ENCODE data around the gene PSME2. TPM values are rescaled to one million over a fixed set of nuclear protein-coding genes. Genes with fewer than 3 reads are reported as not detected.

The PSME2 gene
- total and polyA plus RNA-seq, 9 of the 15 experiments (the other 6 are each of a cell fraction or from before 2014, with no cell fraction given), result 111 to 579 (median 159) TPM

GRCh38 chr14:24160850-24161804, 14.7 kb upstream of the PSME2 start, which contains the start of gene IRF9 (continued):
- TF ChIP-seq ZBTB49 (CRISPR knock-in tag; IDR thresholded peaks at IDR 0.05; ENCODE audit: borderline replicate concordance) (no peak), TBL1XR1 (IDR thresholded peaks at IDR 0.05; ENCODE audit: low read length in 2 of 2) (peak in 1 of 2 experiments; percentile 26; a peak in 2 of 4 replicates), NFIC (IDR thresholded peaks at IDR 0.05) (peak; percentile 98), ZNF780A (CRISPR knock-in tag; IDR thresholded peaks at IDR 0.05) (no peak), SP1 (CRISPR knock-in tag; IDR thresholded peaks at IDR 0.05) (peak; percentile 75), REST (IDR thresholded peaks at IDR 0.05; ENCODE audit: borderline replicate concordance) (peak; percentile 87), REST (CRISPR knock-in tag; IDR thresholded peaks at IDR 0.05; ENCODE audit: low read depth) (peak; percentile 19; the same call in 1 of the 2 replicates), HNRNPK (IDR thresholded peaks at IDR 0.05; ENCODE audit: low read depth, low read length, poor library complexity, severe bottlenecking) (no peak), MCM3 (IDR thresholded peaks at IDR 0.05) (no peak), ZNF263 (CRISPR knock-in tag; IDR thresholded peaks at IDR 0.05; ENCODE audit: borderline replicate concordance) (no peak), ZNF311 (CRISPR knock-in tag; IDR thresholded peaks at IDR 0.05) (no peak), GATAD2B (IDR thresholded peaks at IDR 0.05; ENCODE audit: borderline replicate concordance) (0 out of 2 replicates have a peak, but pooled peaks have one; percentile 51), ESRRA (IDR thresholded peaks at IDR 0.05; ENCODE audit: borderline replicate concordance, low read depth) (peak; percentile 67; the same call in 1 of the 2 replicates), ZNF12 (CRISPR knock-in tag; IDR thresholded peaks at IDR 0.05) (no peak), RCOR1 (IDR thresholded peaks at IDR 0.05; ENCODE audit: borderline replicate concordance in 1 of 2, low read depth in 2 of 2, low read length in 2 of 2) (peak; percentile 53 to 91; a peak in 3 of 4 replicates), FOXJ3 (CRISPR knock-in tag; IDR thresholded peaks at IDR 0.05) (no peak)

Measured in K562 (cell line).